NCI-H510A treated with DMSO at 0.1 percent for 48 hours (cell line): Measurements from ENCODE around the gene NFATC4.
A peak's percentile ranks its signal among the peaks of the same experiment; 100 is the strongest.
"Not testable (repeated sequence)": the region's sequence is repeated elsewhere in the genome, so short reads cannot be mapped to it uniquely, and the experiment has no call there.

Experiments
- DNase-seq: peaks from one replicate; lab custom pipeline; 2025; lab: John Stamatoyannopoulos, UW

Gene NFATC4

DNA sequence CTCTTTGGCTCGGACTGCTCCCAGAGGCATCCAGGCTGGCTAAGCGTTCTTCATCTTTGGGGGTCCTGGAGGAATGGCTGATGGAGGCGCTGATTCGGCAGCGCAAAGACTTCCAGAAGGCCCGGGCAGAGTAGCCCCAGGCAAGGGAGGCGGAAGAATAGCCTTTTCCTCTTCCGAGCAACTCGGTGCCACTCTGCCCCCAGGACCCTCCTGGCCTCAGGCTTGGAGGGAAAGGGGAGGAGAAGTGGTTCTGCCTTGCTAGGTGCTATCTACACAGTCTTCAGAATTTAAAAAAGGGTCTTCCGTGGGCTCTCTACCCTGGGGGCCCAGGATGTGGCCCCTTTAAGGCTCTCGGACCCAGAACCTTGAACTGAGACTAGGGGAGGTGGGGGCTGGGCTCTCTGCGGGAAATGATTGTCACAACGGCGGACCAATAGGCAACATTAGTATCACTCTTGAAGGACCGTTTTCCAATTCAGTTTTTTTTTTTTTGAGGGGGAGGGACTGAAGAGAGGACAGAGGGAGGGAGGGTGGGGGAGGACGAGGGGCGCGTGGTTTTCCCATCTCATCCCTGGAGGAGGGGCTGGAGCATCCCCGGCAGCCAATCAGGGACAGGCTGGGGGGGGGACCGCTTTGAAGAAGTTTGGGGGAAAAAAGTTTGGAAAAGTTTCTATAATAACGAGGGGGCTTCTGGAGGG lies at the start of gene NFATC4:
TSS of gene NFATC4 (plus strand) at position 671 of the 698 bp plus-strand sequence. CDS start 157 bp downstream, outside the sequence.
- peak; percentile 90 for DNase-seq

GRCh38 chr14:24321212-24321975 lies 46.6 kb upstream of the NFATC4 start:
- DNase-seq = no peak

GRCh38 chr14:24322672-24323071 lies 45.3 kb upstream of the NFATC4 start:
- DNase-seq = no peak

DNA sequence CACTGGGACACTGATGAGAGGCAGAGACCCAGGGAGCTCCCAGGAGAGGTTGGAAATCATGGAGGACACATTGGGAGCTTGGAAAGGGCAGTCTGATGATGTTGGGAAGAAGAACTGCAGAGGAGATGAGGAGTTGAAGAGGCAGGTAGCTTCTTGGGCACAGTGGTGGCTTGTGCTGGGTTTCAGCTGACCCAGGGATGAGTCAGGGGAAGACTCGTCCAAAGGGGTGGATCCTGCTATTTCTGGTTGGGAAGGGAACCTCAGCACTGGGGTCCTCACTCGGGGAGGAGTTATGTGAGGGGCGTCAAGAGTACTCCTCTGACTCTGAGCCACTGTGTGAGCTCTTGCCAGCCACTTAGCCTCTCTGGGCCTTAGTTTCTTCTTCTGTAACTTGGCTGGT lies 44.6 kb upstream of the NFATC4 start:
- DNase-seq = no peak

DNA sequence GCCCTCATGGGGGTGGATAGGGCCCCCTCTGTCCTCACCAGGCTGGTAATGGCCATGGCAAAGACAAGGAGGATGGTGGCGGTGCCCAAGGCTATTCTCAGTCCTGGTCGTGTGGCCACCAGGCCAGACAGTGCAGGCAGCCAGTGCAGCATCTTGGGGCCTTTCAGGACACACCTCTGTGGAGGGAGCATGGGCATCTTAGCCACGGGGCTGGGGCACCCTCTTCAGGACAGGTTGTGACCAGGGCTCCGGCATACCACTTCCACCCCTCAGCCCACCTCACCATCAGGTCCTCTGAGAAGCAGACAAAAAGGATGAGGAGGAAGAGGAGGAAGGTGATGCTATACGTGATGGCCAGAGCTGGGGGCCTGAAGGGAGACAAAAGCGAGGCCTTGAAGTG lies 44.0 kb upstream of the NFATC4 start:
- DNase-seq = no peak

DNA sequence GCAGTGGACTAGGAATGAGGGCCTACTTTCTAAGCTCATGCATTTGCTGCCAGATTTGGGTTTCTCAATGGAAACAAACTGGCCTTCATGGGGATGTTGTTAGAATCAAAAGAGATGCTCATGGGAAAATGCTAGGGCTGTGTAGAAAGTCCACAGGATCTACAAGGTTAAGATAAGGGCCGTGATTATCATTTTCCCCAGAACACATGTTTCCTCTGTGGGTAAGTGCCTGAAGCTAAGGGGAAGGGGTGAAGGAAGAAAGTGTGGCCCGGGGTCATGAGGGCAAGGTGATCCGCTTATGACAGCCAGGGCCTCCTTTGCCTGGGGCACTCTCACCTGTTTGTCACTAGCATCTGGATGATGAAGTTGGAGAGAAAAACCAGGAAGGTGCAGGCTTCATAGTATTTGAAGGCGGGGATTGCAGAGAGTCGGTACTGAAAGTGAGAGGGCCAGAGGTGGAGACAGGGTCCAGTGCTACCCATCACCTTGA lies 42.9 kb upstream of the NFATC4 start:
- no peak for DNase-seq

DNA sequence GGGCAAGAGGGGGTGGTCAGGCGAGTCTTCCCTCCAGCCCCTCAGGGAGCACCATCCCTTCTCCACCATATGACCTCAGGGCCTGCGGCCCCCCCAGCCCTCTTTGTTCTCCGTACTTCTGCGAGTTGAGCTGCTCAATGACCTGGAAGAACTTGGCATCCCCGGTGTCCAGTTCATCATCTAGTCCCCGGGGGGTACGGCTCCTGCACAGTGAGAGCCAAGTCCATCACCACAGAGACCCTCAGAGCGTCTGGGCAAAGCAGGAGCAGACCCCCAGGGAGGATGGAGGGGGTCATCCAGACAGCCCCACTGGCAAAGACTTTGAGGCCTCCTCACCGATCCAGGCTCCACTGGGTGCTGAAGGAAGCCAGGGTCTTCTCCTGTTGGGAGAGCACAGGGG lies 42.0 kb upstream of the NFATC4 start:
- DNase-seq = no peak

DNA sequence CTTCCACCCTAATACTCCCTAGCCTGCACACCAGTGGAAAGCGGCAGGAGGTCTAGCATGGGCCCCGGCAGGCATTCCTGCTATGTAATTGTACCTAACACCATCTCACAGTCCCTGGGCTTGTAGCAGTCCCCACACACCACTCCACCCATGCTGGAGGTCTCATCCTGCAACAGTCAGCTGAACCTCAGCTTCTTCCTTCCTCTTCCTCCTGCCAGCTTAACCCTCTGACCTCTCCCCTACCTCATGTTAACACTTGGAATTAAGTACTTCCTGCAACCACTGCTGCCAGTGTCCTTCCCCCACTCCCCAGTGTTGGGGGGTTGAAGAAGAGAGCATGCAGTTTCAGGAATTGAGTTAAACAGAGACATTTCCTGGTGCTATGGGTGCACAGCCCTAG lies 40.7 kb upstream of the NFATC4 start:
- DNase-seq = no peak

DNA sequence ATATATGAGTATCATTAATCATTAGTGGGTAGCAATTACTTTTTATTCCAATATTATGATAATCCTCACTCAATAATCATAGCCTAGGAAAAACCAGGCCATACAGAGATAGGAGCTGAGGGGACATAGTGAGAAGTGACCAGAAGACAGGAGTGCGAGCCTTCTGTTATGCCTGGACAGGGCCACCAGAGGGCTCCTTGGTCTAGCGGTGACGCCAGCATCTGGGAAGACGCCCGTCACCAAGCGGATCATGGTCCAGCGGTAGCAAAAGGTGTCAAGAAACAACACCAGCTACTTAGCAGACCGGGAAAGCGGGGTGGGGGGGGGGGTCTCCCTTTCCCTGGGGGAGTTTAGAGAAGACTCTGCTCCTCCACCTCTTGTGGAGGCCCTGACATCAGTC lies 40.1 kb upstream of the NFATC4 start:
- not testable (repeated sequence) for DNase-seq

DNA sequence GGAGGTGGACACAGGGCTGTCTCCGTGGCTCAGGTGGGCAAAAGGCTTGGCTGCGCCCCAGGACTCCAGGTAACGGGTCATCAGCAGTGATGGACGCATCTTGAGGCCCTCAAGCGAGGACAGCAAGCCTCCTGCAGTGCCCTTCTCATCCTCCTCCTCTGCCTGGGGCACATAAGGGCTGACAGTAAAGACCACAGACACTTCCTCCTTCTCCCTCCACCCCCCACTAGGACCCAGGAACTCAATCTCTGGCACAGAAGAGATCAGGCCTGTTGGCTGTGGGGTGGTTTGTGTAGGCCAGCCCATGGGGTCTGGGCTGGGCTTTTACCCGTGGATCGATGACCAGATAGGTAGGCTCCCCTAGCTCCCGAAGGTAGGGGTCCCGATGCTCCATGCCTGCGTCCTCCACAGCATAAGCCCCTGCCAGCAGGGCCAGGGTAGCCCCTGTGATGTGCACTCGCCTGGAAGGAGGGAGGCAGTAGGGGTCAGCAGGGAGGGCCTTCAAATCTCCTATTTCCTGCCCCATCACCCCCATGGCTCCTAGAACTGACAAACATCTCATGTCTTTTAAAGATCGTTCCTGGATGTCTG lies 38.8 kb upstream of the NFATC4 start:
- DNase-seq = no peak

DNA sequence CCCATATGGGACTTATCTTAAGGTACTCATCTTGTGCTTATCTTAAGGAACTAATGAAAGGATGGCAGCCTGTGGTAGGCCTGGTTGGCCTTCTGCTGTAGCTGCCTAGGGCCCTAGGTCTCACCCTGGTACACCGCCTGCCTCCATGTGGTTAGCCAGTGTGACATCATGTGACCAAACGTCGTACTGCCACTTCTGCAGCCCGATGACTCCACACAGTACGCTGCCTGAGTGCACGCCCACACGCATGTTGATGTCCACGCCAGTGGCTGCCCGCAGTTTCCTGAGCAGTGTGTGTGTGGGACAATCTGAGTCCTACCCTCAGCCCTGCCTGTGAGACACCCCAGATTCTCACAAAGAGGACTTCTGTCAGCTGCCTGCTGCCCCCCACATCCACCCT lies 38.2 kb upstream of the NFATC4 start:
- no peak for DNase-seq

DNA sequence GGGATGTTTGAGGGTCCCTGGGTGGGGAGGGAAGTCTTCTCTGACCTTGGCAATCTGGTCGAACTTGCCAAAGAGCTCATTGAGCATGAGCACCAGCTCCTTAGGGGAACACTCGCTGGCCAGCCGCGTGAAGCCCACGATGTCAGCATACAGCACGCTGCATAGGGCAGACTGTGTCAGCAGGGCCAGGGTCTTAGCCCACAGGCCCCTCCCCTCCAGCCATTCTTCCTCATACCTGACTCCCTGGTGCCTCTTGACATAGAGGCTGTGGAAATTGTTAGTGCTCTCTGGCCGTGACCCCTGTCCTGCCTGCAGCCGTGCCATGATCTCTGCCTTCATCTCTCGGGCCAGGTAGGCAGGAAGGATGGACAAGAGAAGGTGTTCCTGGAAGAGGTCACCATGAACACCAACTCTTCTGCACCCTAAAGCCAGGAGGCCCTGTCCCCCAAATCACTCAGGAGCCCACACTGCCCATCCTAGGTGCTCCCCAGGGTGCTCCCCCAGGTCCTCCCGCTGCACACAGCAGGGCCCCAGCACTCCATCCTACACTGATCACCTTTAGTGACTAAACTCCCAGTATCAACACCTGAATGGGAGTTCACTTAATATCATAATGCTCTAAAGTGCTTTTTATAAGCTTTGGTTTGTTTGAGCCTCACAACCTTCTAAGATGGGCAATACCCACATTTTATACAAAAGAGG lies 36.9 kb upstream of the NFATC4 start:
- DNase-seq = no peak

DNA sequence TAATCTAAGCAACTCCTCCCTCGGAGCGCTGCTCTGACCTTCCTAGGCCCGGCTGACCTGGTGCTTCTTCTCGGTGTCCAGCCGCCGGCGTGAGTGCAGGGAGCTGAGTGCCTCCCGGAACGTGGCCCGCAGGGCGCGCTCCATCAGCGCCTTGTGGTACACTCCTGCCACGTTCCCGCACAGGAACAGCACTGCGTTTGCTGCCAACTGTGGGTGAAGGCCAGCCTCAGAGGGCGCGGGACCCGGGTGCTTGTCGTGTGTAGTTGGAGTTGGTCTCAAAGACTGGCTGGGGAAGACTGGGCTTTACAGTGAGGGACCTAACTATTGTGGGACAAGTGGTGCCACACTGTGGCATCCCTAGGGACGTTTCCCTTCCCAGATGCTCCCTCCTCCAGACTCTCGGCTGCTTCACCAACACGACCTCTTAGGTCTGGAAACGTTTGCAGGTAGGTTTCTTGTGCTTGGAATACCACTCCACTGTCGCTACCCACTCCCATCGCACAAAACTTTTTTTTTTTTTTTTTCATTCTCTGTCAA lies 36.2 kb upstream of the NFATC4 start:
- DNase-seq = no peak

GRCh38 chr14:24332268-24332993 lies 35.6 kb upstream of the NFATC4 start:
- DNase-seq = peak; percentile 38

GRCh38 chr14:24334431-24335291 lies 33.3 kb upstream of the NFATC4 start, which contains the start of gene ADCY4:
Gene ADCY4 (minus strand): TSS chr14:24335071. CDS start chr14:24334652, 419 bp downstream.
- DNase-seq = no peak

DNA sequence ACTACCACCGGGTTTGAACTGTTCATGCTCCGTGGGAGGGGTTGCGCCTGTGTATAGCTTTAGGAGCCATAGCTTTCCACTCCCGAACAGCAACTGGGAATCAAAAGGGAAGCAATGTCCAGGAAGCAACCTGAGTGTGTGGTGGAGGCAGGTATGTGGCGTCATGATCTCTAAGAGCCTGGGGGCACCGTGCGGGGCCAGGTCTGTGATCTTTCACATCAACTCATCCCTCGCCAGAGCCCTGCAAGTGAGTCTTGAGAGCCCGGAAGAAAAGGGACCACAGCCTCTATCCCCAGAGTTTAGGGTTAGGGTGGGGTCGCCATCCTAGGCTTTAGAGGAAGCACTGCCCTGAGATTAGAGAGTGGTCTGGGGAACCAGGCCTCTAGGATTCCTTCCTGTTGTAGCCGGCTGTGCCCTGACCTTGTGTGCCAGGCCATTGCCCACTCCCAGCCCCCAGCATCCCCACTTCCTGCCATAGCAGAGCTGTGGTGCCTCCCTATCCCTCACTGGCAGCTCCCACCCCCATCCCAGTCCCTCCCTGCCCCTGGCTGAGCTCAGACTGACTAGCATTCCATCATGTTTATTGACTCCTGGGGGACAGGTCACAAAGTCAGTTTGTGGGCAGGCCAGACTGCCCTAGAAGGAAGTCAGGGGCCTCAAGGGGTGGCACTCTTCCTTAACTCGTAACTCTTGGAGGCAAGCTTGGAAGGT lies 32.4 kb upstream of the NFATC4 start:
- DNase-seq = no peak

DNA sequence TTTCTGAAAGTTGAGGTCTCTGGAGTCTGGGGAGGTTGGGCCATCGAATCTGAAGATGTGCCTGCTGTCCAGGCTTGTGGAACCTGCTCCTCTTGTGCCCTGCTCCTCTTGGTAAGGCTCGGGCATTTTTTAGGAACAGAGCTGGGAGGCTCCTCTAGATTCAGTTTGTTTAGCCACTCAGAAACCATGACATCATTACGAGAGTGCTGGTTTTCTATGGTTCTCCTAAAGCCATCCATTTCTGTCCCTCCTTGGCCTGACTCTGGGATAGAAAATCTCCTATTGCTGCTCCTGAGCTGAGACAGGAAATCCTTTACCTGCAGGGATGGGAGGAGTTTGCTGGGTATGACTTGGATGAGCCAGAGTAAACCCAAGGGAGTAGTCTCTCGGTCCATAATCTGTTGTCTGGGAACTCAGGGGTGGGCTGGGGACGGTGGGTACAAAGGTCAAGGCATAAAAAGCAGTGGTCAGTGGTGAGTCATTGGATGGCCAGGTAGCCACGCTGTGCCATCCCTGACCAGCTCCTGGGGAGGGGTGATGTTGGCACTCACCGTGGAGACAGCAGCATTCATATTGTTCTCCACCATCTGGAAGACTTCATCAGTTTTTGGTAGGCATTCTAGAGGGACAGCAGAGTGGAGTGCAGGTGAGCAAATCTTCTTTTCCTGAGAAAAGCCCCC lies 30.7 kb upstream of the NFATC4 start:
- DNase-seq = no peak

- DNase-seq = no peak
Measured at GRCh38 chr14:24337824-24338175, 30.2 kb upstream of the NFATC4 start.

DNA sequence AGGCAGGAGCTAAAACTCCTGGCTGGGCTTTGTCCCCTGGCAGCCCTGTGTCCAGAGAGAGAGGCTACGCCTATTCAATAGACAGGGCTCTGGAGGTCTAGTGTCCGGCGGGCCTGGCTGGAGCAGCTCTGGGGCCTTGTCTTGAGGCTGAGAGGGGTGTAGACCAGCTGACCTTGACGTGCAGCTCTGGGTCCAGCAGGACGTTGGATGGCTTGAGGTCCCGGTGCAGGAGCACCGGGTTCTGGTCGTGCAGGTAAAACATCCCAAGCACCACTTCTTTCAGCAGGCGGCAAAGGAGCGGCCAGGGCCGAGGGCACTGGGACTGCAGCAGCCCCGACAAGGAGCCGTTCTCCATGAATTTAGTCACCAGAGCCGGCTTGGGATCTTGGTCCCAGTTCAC lies 29.1 kb upstream of the NFATC4 start:
- DNase-seq = no peak
